HG02870 (cell line): ENCODE data around the gene CNTNAP5.

Experiments
- ATAC-seq: cut with Tn5 transposase; IDR thresholded peaks from one replicate; pipeline ENCODE4 v1.9.1; 2021; ENCODE audit warnings: mild to moderate bottlenecking, moderate library complexity; ENCODE audit not compliant: unreplicated experiment

Gene CNTNAP5

DNA sequence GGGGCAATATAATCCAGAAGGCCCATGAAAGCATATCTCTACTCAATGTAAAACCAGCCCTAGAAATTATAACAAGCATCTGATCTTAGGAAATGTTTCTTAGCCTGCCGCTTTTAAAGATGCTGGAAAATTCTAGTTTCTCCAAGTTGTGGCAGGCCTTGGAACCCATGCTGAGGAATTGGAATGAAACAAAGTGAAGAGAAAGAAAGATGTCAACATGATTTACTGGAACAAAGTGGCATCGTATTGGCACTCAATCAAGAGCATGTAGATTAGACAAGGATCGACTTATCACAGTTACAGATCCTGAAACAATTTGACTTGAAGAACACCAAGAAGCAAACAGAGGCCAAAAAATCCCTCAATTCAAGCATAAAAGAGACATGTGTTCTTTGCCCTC is 28.7 kb downstream of the CNTNAP5 start:
- ATAC-seq, result no peak

DNA sequence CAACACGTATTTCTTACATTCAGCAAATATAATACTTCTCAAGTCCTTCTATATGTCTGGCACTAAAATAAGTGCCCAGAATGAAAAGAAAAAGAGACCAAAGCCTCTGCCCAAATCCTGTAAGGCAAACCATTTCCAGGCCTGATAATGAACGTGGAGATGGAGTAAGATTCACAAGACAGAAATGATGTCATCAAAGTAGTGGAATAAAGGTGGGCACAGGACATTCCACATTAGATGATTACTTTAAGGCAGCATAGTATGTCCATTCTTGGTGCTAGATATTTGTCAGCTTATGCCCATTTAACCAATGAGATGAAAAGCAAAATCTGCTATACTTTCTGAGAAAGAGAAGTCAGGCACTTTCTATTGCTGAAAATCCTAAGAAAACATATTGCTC is 38.5 kb downstream of the CNTNAP5 start:
- no peak for ATAC-seq

DNA sequence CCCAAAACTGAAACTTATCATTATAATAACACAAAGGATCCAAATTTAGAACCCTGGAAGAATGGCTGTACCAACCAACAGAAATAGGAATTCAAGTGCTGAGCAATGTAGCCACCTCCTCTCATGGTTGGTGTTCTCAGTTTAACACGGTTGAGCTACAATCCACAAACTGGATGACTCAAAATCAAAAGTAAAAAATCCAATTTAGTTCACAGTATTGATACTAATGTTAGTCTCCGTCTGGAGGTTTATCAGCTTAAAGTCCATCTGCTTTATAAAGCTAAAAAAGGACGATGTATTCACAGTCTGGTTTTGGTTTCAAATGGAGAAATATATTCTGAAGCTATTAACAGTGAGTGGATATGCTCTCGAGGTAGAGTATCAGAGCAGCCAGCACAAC is 40.5 kb downstream of the CNTNAP5 start:
- ATAC-seq, result no peak

DNA sequence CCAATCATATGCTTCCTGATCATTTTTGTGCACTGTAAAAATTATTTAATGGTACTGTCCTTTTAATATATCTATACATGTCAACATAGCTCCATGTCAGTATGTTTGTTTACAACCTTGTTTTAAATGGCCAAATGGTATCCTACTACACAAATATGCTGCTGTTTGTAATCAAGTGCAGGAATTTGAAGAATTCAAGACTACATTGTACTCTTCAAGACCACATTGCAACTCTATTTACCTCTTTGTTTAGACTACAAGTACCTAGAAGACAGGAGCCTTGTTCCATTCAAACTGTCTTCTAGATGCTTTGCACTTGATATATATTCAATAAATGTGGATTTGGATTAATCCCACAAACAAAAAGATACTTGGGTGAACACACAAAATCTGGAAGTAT is 41.7 kb downstream of the CNTNAP5 start:
- no peak for ATAC-seq

DNA sequence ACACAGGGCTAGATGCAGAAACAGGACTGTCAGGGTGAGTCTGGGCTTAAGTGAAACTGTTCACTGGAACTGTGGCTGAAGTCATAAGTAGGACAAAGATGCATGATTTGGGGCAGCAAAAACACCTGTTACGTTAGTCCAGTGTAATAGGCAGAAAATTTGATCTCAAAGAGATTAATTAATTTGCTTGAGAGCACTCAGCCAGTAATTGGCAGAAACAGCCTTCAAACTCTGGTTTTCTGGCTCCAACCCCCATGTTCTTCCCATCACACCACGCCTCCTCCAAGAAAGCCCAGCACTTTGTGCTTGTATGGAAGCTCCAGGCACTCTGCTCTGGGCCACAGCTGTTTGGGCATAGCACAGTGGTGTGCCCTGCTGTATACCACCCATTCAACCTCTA is 54.0 kb downstream of the CNTNAP5 start:
- ATAC-seq, result no peak

DNA sequence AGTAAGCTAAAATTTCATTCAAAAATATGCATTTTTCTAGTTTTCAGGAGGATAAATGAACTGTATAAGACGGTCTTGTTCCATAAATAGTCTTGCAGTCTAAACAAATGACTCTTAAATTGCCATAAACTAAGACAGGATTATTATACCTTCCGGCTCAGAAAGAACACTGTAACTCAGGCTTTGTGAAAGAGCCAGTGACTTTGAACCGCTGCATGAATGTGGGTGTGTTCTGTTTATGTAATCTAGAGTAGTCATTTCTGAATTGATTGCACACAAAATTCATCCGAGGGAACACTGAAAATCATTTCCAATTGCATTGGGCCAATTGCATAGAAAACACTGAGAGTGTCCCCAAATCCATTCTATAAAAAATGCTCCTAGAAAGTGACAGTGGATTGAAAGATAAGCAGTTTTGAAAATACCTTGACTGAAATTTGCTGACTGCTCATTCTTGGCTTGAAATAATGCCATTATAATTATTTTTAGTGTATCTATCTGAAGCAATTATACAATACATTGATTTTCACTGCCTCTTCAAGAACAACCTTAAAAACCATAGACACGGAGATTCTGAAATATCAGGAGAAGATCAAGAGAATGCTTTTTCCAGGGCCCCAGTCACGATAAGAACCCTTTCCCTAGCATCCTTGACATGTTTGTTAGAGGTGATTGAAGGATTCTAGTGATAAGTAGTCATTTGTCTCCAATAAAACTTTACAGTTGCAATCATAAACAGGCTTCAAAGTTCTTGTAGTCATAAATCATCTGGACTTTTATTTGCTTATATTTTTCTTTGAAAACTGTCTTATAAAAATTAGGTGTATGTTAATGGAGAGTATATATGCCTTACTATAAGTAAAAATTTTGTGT is 55.4 kb downstream of the CNTNAP5 start:
- no peak for ATAC-seq

DNA sequence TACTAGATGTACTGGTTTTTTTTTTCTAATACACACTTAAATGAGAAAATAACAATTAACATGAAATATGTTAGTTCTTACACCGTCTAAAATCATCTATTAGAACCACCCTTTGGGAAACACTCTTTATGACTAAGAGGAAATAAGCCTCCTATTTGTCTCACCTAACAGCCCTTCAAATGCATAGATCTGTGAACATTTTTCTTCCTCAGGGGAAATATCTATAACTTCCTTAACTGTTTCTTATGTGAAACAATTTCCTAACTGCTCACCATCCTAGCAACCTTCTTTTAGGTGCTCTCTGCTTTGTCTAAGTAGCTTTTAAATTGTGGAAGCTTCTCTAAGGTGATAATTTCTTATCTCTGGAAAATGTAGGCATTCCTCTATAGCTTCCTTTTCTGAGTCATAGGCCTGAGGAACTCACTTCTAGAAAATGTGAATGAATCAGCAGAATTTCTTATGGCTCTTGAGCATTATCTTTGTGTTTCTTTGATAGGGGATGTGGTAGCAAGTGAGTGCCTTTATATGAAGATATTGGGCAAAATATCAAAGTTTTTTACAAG is 56.1 kb downstream of the CNTNAP5 start:
- no peak for ATAC-seq

DNA sequence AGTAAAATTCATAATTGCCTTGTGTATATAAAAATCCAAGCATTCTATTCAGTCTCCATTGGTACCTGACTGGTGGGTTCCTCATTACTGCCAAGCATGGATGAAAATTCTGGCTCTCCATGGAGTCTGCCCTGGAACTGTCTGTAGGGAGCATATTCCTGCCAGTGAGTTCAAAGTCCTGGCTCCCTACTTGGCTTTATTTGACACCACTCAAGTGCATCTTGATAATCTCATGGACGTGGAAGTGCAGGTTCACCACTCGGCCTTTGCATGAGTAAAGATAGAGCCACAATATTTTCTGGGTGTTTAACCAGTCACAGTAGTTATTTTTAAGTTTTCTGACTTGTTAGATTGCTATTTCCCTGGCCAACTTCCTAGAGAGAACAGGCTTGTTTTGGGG is 63.5 kb downstream of the CNTNAP5 start:
- no peak for ATAC-seq

DNA sequence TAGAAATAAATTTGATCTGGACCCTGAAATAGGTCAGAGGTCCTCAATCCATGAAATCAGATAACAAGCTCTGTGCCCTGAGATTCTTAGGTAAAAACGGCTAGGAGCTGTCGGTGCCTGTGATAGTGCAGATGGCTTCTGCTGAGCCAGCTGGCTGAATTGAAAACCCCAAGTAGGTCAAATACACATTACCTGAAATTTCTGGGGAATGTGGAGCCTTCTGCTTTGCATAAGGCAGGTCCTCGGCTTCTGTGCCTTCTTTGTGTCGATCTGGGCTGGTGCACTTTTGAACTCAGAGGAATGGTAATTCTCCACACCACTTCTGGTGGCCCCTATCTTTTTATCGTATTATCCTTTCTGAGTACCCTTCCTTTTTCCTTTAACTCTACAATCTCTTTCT is 66.6 kb downstream of the CNTNAP5 start:
- ATAC-seq, result no peak

DNA sequence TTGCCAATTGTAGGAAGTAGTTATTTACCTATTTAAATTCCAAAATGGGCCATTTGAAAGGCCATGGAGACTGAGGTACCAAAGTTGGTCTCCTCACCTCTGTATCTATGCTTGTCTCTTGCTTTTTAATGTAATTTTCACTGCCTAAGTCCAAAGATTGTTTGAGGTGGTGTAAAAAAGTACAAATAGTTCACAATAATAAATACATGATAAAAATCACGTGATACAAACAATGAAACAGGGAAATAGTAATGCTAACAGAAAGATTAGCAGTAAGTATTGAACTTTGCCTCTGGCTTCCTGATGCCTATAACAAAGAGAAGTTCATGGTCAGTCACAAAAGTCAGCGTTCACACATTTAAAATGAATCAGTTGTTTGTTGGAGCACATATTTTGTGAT is 67.6 kb downstream of the CNTNAP5 start:
- no peak for ATAC-seq

DNA sequence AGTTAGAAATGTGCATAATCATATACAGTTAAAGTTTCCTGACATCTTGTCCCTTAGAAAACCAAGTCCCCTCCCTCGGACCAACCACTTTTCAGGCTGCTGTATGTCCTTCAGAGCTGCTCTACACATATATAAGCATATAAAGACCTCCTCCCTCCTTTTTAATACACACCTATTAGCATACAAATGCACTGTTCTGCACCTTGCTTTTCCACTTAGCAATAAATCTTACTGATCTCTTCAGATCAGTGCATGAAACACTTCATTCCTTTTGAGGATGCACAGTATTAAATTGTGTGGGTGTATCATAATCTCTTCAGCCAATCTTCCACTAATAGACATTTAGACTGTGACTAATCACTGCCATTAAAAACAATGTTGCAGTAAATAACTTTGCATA is 79.8 kb downstream of the CNTNAP5 start:
- no peak for ATAC-seq

DNA sequence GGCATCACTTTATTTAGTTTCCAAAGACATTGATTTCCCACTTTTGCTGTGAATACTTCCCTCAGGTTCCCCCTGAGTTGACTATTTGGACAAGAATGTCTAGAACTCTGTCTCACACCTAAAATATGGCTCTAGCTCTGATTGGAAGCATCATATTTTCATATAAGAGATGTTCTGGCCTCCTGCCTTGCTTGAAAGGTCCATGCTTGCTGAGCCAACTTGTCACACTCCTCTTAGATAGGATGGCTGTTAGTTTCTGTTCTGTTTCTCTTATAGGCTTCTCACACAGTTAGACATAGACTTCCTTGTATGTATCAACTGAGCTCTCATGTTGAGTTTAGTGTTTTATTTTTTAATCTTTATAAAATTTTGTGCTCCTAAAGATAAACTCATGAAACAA is 87.1 kb downstream of the CNTNAP5 start:
- no peak for ATAC-seq

DNA sequence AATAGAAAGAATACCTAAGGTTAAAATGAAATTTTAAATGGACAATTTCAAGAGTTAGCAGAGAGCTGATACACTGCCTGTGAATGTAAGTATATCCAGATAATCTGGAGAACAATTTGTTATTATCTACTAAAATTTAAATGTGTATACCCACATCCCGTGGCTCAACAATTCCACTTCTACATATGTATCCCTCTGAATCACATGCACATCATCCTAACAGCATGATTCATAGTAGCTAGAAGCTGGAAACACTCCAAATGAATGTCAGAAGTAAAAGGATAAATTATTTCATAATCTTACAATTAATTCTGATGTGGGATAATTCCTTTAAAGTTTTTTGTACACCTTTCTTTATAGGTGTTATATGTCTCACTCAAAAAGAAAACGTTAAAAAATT is 87.9 kb downstream of the CNTNAP5 start:
- ATAC-seq, result no peak

DNA sequence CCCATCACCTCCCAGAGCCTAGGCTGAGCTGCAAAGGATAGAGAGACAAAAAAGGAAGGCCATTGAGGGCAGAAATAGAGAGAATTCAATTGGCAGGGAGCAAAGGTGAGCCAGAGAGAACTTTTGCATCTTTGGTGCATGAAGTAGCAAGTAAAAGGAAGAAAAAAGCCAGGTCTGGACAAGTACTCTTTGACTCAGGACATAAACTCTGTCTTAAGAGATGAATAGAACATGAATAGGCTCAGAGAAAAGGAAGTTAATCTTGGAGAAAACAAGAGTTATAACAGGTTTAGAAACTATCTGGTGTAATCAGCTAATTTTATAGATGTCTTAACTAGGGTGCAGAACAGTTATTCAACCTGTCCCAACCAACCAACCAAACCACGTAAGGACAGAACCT is 95.2 kb downstream of the CNTNAP5 start:
- ATAC-seq, result no peak

DNA sequence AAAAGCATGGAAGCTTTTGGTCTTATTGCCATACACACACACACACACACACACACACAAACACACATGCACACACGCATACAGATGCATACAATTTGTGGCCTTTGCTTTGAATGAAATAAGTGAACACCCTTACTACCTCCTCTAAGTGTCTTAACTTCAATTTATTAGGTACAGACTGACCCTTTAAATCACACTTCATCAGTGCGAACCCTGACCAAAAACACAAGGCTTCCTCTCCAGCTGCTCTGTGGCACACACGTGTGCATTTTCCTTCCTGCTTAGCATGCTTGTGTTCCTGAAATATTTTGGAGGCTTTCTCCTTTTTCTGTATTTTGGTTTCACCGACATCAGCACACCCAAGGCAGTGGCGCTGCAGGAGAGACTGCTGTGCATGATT is 96.0 kb downstream of the CNTNAP5 start:
- ATAC-seq, result no peak

DNA sequence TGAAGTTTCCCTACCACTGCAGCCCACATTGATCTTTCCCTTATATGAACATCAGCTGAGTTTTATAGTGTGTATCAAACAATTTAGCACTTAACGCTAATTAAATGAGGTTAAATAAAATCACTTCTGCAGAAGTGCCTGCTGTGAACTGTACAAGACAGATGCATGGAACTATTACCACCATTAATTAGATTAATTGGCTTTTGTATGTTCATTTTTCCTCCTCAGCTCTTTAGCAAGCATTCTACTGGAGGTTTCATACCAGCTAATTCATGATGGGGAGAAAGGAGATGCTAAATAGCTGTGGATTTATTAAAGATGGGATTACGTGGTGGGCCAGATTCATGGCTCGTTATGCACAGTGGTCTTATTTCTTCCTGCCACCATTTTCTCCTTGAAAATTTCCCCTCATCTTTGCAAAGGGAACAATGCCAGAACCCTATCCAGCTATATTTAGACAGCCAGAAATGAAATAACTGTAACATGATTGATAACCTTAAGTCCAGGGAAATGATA is 96.7 kb downstream of the CNTNAP5 start:
- no peak for ATAC-seq

DNA sequence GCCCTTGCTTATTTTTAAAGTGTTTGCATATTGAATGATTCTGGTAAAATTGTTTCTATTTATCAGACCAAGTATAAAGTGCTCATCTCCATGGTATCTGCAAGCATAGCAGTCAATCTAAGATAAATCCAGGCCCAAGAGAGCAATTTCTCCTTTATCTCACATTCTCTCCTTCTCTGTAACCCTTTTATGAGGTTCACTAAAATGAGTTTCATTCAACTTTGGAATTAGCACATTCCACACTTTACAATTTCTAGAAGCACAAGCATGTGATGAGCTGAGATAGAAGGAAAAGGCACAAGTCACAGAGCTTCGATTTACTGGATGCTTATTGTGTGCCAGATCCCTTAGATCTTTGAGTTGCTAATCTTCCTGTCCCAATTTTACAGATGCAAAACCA is 97.3 kb downstream of the CNTNAP5 start:
- no peak for ATAC-seq

DNA sequence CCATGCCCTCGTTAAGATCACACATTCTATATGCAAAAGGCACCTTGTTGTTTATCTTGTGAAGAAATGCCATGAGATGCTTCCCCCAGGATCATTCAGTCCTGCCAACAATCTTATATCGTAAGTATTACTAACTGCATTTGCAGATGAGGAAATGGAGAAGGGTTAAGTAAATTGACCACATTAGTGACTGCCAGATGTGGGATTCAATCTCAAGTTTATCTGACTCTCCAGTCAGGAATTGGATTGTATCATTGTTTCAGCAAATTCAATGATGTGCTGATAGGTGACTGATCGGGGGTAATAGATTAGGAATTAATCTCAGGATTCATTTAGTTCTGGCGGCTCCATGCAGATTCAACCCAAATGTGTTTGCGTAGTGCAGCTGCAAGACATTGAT is 106.2 kb downstream of the CNTNAP5 start:
- ATAC-seq, result no peak

DNA sequence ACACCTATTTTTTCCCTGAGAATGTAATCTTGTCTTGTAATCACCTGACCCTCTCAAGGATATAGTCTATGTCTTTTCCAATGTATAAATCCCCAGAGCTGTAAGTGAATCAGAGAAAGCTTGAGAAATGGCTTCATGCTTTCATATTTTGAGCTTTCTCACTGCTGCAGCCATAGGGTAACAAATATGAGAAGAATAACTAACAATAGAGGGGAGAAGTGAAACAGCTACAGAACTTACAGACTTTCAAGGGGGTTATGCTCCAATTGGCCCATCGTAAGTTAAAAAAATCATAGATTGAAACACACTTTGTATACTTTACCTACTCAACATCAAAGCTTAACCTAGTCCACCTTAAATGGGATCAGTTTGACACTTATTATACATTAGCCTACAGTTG is 111.0 kb downstream of the CNTNAP5 start:
- ATAC-seq, result no peak

DNA sequence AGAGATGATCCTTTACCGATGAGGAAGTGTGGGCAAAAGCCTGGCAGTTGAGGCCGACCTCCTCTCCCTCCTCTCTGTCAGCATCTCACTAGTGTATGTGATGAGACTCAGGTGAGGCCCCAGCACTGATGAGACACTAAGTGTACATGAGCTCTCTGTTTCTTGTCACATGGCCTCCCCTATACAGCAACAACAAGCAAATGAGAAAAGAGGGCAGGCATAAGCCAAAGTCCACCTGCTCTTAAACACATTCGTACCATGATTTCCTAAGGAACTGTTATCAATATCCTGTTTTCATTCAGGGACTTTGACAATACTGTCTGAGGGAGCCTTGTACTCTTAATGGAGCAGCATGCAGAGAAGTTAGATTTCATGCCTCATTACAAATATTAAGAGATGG is 113.0 kb downstream of the CNTNAP5 start:
- ATAC-seq, result no peak

DNA sequence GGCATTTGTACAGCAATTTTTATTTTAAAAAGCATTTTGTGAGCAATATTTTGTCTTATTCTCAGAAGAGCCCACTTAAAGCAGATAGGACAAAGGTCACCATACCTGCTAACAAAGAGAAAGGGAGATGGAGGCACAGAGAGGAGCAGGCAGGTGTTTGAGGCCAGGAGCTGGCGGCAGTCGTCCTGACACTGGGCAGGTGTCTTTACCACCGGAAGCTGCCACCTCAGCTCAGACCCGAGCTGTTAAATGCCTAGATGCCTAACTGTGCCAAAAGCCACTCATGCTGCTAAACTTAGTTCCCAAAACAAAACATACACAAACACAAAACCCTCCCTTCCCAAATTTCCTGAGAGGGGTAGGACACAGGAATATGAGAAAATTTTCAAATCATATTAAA is 120.9 kb downstream of the CNTNAP5 start:
- ATAC-seq, result no peak

DNA sequence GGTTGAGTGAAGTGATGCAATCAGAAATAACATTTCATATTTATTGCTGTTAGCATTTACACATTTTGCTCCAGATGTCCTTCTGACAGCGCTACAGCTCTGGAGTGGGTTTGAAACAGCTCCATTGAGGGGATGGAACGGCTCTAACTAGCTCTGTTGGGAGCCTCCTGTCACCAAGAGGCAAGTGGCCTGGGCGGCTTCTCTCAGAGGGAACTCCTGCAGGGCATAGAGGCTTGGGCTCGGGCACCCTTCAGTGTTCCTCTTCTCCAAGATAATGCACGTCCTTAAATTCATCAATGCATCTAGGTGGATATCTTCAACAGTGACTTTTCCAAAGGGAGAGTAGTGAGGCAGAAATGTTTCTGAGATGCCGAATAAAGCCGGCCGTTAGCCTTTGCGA is 122.5 kb downstream of the CNTNAP5 start:
- ATAC-seq, result no peak

DNA sequence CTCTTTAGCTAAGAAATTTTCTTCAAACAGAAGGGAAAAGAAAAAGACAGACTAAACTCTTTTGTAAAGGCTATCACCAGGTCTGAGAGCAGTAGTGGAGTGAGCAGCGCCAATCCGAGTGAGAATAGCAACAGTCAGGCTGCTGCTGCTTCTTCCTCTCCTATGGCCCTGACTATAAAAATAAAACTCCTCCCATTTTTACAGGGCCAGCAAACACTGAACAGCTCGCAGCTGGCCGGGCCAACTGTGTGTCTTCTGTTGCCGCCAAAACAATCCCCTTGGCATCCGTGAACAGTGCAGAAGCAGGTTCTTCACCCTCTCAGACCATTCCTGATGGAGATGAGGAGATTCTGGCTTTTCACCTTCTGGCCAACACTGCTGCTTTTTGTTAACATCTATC is 124.5 kb downstream of the CNTNAP5 start:
- no peak for ATAC-seq
